ENCODE data around the gene CD200R1.
A peak's percentile ranks its signal among the peaks of the same experiment; 100 is the strongest.

The CD200R1 gene

GRCh38 chr3:112967425-112967824 lies 7.5 kb downstream of the CD200R1 start:
- no peak overlapping the region for H2AFZ ChIP-seq (ENCODE audit: low read depth, low read length, severe bottlenecking)
- no peak overlapping the region for H3K4me3 ChIP-seq (ENCODE audit: insufficient read depth, low read length, poor library complexity, severe bottlenecking)
- peak overlapping the region; percentile 30 for H3K4me2 ChIP-seq (ENCODE audit: low read depth, low read length, poor library complexity, severe bottlenecking)
- H3K36me3 ChIP-seq (ENCODE audit: low read length), result no peaks in the 10 kb centered on the region
- 0 out of 2 replicates have a peak overlapping the region, but pooled peaks have one; percentile 1 for H3K9ac ChIP-seq (ENCODE audit: low read length)
- H3K9me2 ChIP-seq (replicated peaks; ENCODE audit: insufficient read depth, low read length), result no peaks in the 10 kb centered on the region
- H3K27ac ChIP-seq (ENCODE audit: low read depth, low read length), result peak overlapping the region; percentile 31; the same call in 1 of the 2 replicates
- H3F3A ChIP-seq (ENCODE audit: insufficient read depth), result no peaks in the 10 kb centered on the region
- no peaks in the 10 kb centered on the region for H4K20me1 ChIP-seq (ENCODE audit: low read depth, low read length)
- no peaks in the 10 kb centered on the region for H3K27me3 ChIP-seq (ENCODE audit: low read length)
- H3K9me3 ChIP-seq (ENCODE audit: insufficient read depth, low read length), result peaks cover 5% of the 10 kb centered on the region; the same call in 1 of the 2 replicates
- no peaks in the 10 kb centered on the region for H3K79me2 ChIP-seq (ENCODE audit: insufficient read depth, low read length)
- TF ChIP-seq EZH2phosphoT487 (conservative IDR thresholded peaks at IDR 0.05; ENCODE audit: low read length), result no peak
- TF ChIP-seq CTCF (IDR thresholded peaks at IDR 0.05; ENCODE audit: insufficient read depth, low read length, poor library complexity, severe bottlenecking), result no peak

- no peaks in the 10 kb centered on the region for H3K79me2 ChIP-seq (ENCODE audit: insufficient read depth, low read length)
- TF ChIP-seq EZH2phosphoT487 (conservative IDR thresholded peaks at IDR 0.05; ENCODE audit: low read length) (no peak), CTCF (IDR thresholded peaks at IDR 0.05; ENCODE audit: insufficient read depth, low read length, poor library complexity, severe bottlenecking) (no peak)
- H3K4me2 ChIP-seq (ENCODE audit: low read depth, low read length, poor library complexity, severe bottlenecking), result peak overlapping the region; percentile 11
- peaks cover 10% of the 10 kb centered on the region; the same call in 1 of the 2 replicates for H3K9me3 ChIP-seq (ENCODE audit: insufficient read depth, low read length)
- no peaks in the 10 kb centered on the region for H3K36me3 ChIP-seq (ENCODE audit: low read length)
- H4K20me1 ChIP-seq (ENCODE audit: low read depth, low read length), result no peaks in the 10 kb centered on the region
- H3K9me2 ChIP-seq (replicated peaks; ENCODE audit: insufficient read depth, low read length), result no peaks in the 10 kb centered on the region
- no peaks in the 10 kb centered on the region for H3F3A ChIP-seq (ENCODE audit: insufficient read depth)
- no peak overlapping the region for H3K27ac ChIP-seq (ENCODE audit: low read depth, low read length)
- H2AFZ ChIP-seq (ENCODE audit: low read depth, low read length, severe bottlenecking), result no peak overlapping the region
- no peaks in the 10 kb centered on the region for H3K27me3 ChIP-seq (ENCODE audit: low read length)
- H3K4me3 ChIP-seq (ENCODE audit: insufficient read depth, low read length, poor library complexity, severe bottlenecking), result no peak overlapping the region
- no peak overlapping the region for H3K9ac ChIP-seq (ENCODE audit: low read length)
Measured at GRCh38 chr3:112966633-112967032, 8.3 kb downstream of the CD200R1 start.

- no peak overlapping the region for H3K9ac ChIP-seq (ENCODE audit: low read length)
- no peaks in the 10 kb centered on the region for H3F3A ChIP-seq (ENCODE audit: insufficient read depth)
- no peaks in the 10 kb centered on the region for H3K79me2 ChIP-seq (ENCODE audit: insufficient read depth, low read length)
- H4K20me1 ChIP-seq (ENCODE audit: low read depth, low read length), result no peaks in the 10 kb centered on the region
- H3K4me2 ChIP-seq (ENCODE audit: low read depth, low read length, poor library complexity, severe bottlenecking), result no peak overlapping the region
- no peak overlapping the region for H2AFZ ChIP-seq (ENCODE audit: low read depth, low read length, severe bottlenecking)
- no peak overlapping the region for H3K4me3 ChIP-seq (ENCODE audit: insufficient read depth, low read length, poor library complexity, severe bottlenecking)
- H3K27ac ChIP-seq (ENCODE audit: low read depth, low read length), result no peak overlapping the region
- H3K27me3 ChIP-seq (ENCODE audit: low read length), result no peaks in the 10 kb centered on the region
- no peaks in the 10 kb centered on the region for H3K36me3 ChIP-seq (ENCODE audit: low read length)
- peaks cover 10% of the 10 kb centered on the region; the same call in 1 of the 2 replicates for H3K9me3 ChIP-seq (ENCODE audit: insufficient read depth, low read length)
- no peaks in the 10 kb centered on the region for H3K9me2 ChIP-seq (replicated peaks; ENCODE audit: insufficient read depth, low read length)
- TF ChIP-seq EZH2phosphoT487 (conservative IDR thresholded peaks at IDR 0.05; ENCODE audit: low read length), result no peak
- TF ChIP-seq CTCF (IDR thresholded peaks at IDR 0.05; ENCODE audit: insufficient read depth, low read length, poor library complexity, severe bottlenecking), result no peak
Measured at GRCh38 chr3:112965656-112966055, 9.2 kb downstream of the CD200R1 start.

Data from SU-DHL-6 (cell line).